ENCODE data around the gene CYP26B1. TPM values are rescaled to one million over a fixed set of nuclear protein-coding genes. Genes with fewer than 3 reads are reported as not detected.
A peak's percentile ranks its signal among the peaks of the same experiment; 100 is the strongest.

CYP26B1 gene
- total and polyA plus RNA-seq, 4 donors: 0.47 to 1.8 (median 0.65) TPM

- peak; percentile 9 for DNase-seq (ENCODE audit: low spot score)
- Histone ChIP-seq H3K9me3 (ENCODE audit: control insufficient read depth in 4 of 4, low read length in 3 of 4) (no peaks in the 10 kb centered on the region), H3K27me3 (ENCODE audit: control insufficient read depth in 4 of 4, insufficient read depth in 4 of 4, low read length in 3 of 4) (peaks cover 0 to 4% (median 0%) of the 10 kb centered on the region in 4 donors), H3K27ac (ENCODE audit: low read depth in 1 of 2, low read length in 2 of 2) (no peak overlapping the region), H3K4me3 (ENCODE audit: low read depth in 1 of 3, low read length in 3 of 3) (no peak overlapping the region), H3K36me3 (ENCODE audit: control insufficient read depth in 4 of 4, insufficient read depth in 3 of 4, low read depth in 1 of 4, low read length in 3 of 4) (no peaks in the 10 kb centered on the region), H3K4me1 (ENCODE audit: control insufficient read depth in 4 of 4, insufficient read depth in 4 of 4, low read length in 3 of 4) (no peaks in the 10 kb centered on the region), H3K9ac (ENCODE audit: low read depth in 1 of 2, low read length in 2 of 2) (no peak overlapping the region)
- no peak for TF ChIP-seq ZBTB33 (IDR thresholded peaks at IDR 0.05)
- TF ChIP-seq RAD21 (IDR thresholded peaks at IDR 0.05): no peak
- TF ChIP-seq HNF4A (conservative IDR thresholded peaks at IDR 0.05): no peak
- 75% methylated on average over 6 of the region's 6 CpGs for WGBS
These were observed 48.7 kb downstream of the CYP26B1 start for GRCh38 chr2:72098935-72099334.

- 89% methylated on average over 8 of the region's 8 CpGs for WGBS
- no peaks in the 10 kb centered on the region for H3K9me3 ChIP-seq (ENCODE audit: control insufficient read depth in 4 of 4, low read length in 3 of 4)
- TF ChIP-seq ATF3 (IDR thresholded peaks at IDR 0.05): no peak
- TF ChIP-seq, protein P1, sequence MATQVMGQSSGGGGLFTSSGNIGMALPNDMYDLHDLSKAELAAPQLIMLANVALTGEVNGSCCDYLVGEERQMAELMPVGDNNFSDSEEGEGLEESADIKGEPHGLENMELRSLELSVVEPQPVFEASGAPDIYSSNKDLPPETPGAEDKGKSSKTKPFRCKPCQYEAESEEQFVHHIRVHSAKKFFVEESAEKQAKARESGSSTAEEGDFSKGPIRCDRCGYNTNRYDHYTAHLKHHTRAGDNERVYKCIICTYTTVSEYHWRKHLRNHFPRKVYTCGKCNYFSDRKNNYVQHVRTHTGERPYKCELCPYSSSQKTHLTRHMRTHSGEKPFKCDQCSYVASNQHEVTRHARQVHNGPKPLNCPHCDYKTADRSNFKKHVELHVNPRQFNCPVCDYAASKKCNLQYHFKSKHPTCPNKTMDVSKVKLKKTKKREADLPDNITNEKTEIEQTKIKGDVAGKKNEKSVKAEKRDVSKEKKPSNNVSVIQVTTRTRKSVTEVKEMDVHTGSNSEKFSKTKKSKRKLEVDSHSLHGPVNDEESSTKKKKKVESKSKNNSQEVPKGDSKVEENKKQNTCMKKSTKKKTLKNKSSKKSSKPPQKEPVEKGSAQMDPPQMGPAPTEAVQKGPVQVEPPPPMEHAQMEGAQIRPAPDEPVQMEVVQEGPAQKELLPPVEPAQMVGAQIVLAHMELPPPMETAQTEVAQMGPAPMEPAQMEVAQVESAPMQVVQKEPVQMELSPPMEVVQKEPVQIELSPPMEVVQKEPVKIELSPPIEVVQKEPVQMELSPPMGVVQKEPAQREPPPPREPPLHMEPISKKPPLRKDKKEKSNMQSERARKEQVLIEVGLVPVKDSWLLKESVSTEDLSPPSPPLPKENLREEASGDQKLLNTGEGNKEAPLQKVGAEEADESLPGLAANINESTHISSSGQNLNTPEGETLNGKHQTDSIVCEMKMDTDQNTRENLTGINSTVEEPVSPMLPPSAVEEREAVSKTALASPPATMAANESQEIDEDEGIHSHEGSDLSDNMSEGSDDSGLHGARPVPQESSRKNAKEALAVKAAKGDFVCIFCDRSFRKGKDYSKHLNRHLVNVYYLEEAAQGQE (IDR thresholded peaks at IDR 0.05): no peak
- no peak for TF ChIP-seq NR2F2 (IDR thresholded peaks at IDR 0.05)
- no peak for TF ChIP-seq MAX (IDR thresholded peaks at IDR 0.05)
- TF ChIP-seq RXRA (IDR thresholded peaks at IDR 0.05): no peak
- TF ChIP-seq TAF1 (conservative IDR thresholded peaks at IDR 0.05): no peak
- no peak for TF ChIP-seq HNF4A (conservative IDR thresholded peaks at IDR 0.05)
- TF ChIP-seq CTCF (IDR thresholded peaks at IDR 0.05; ENCODE audit: low read depth, low read length, missing input control): no peak
- TF ChIP-seq EGR1 (IDR thresholded peaks at IDR 0.05; ENCODE audit: low read depth in 2 of 2): no peak
- TF ChIP-seq FOXA2 (IDR thresholded peaks at IDR 0.05): no peak
- no peak for TF ChIP-seq SP1 (IDR thresholded peaks at IDR 0.05)
- no peak for TF ChIP-seq HNF4G (IDR thresholded peaks at IDR 0.05)
- TF ChIP-seq JUND (IDR thresholded peaks at IDR 0.05): no peak
- TF ChIP-seq RAD21 (IDR thresholded peaks at IDR 0.05): no peak
- TF ChIP-seq ZBTB33 (IDR thresholded peaks at IDR 0.05): no peak
These were observed 50.4 kb downstream of the CYP26B1 start for GRCh38 chr2:72097276-72097675.

More at GRCh38 chr2:72097276-72097675, 50.4 kb downstream of the CYP26B1 start:
- no peaks in the 10 kb centered on the region for H3K4me1 ChIP-seq (ENCODE audit: control insufficient read depth in 4 of 4, insufficient read depth in 4 of 4, low read length in 3 of 4)
- DNase-seq (ENCODE audit: low spot score): no peak
- H3K4me3 ChIP-seq (ENCODE audit: low read depth in 1 of 3, low read length in 3 of 3): no peak overlapping the region
- H3K27me3 ChIP-seq (ENCODE audit: control insufficient read depth in 4 of 4, insufficient read depth in 4 of 4, low read length in 3 of 4): peaks cover 0 to 4% (median 0%) of the 10 kb centered on the region in 4 donors
- H3K36me3 ChIP-seq (ENCODE audit: control insufficient read depth in 4 of 4, insufficient read depth in 3 of 4, low read depth in 1 of 4, low read length in 3 of 4): no peaks in the 10 kb centered on the region
- no peak overlapping the region for H3K27ac ChIP-seq (ENCODE audit: low read depth in 1 of 2, low read length in 2 of 2)
- no peak overlapping the region for H3K9ac ChIP-seq (ENCODE audit: low read depth in 1 of 2, low read length in 2 of 2)

Measured in liver (tissue), 9 donors.